HAP-1 (cell line): ENCODE data around the gene AICDA.

ENCODE experiments used
- DNase-seq, 2 experiments: peaks; one replicate each; pipeline ENCODE4 v3.0.0-alpha.2; 2016 to 2020; ENCODE audit warnings: low spot score in 2 of 2
- H3K27me3 ChIP-seq: fragments of 250-450 bp; sonication (Bioruptor Pico); 2 replicates; pipeline ENCODE4 v1.5.1; 2020; ENCODE audit warnings: low read depth, mild to moderate bottlenecking, moderate library complexity
- H3K36me3 ChIP-seq: fragments of 250-450 bp; sonication (Bioruptor Pico); replicated peaks from 2 replicates; pipeline ENCODE4 v1.5.1; 2020; ENCODE audit warnings: mild to moderate bottlenecking
- H3K4me1 ChIP-seq: fragments of 250-450 bp; sonication (Bioruptor Pico); 2 replicates; pipeline ENCODE4 v1.5.1; 2020; ENCODE audit warnings: mild to moderate bottlenecking
- H3K4me3 ChIP-seq: fragments of 250-450 bp; sonication (Bioruptor Pico); 2 replicates; pipeline ENCODE4 v1.5.1; 2020; ENCODE audit warnings: mild to moderate bottlenecking, moderate library complexity
- H3K9me3 ChIP-seq: fragments of 250-450 bp; sonication (Bioruptor Pico); 2 replicates; pipeline ENCODE4 v1.5.1; 2020; ENCODE audit warnings: mild to moderate bottlenecking, moderate library complexity
- in situ Hi-C: fragments of 300-500 bp; cut with MboI; formaldehyde crosslinking; loops from 3 replicates; pipeline ENCODE4 v1.14.3; 2020; ENCODE audit warnings: low sequenced_read_pairs, inconsistent platforms, mixed read lengths

AICDA gene

DNA sequence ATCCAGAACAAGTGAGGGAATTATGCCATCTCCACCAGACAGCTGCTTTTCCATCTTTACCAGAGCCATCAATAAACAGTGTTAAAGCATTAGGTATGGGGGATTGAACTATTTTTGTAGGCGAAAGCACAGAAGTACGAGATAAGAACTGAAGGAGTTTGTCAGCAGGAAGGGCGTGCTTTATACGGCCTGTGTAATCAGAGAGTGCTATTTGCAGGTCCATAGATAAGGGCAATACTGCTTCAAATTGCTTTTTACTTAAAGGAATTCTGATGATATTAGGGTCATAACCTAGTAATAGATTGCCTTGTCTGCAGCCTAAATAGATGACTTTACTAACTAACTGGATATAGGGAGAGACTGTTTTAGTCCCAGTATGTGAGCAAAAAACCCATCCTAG is 51.6 kb downstream of the AICDA start:
- in situ Hi-C loops = no loop called here
- Histone ChIP-seq H3K9me3 (no peaks in the 10 kb centered on the region), H3K27me3 (no peaks in the 10 kb centered on the region), H3K36me3 (no peaks in the 10 kb centered on the region), H3K4me1 (peaks cover 9% of the 10 kb centered on the region), H3K4me3 (no peak overlapping the region)
- DNase-seq = no peak

GRCh38 chr12:8559676-8560075 is 53.0 kb downstream of the AICDA start:
- Histone ChIP-seq H3K4me1 (peaks cover 9% of the 10 kb centered on the region), H3K36me3 (no peaks in the 10 kb centered on the region), H3K4me3 (no peak overlapping the region), H3K27me3 (no peaks in the 10 kb centered on the region), H3K9me3 (no peaks in the 10 kb centered on the region)
- in situ Hi-C loops = no loop called here
- no peak for DNase-seq

- no peak for DNase-seq
- no peaks in the 10 kb centered on the region for H3K36me3 ChIP-seq
- H3K4me3 ChIP-seq = no peak overlapping the region
- H3K27me3 ChIP-seq = no peaks in the 10 kb centered on the region
- no peaks in the 10 kb centered on the region for H3K4me1 ChIP-seq
- in situ Hi-C loops = no loop called here
- H3K9me3 ChIP-seq = no peaks in the 10 kb centered on the region
Measured at GRCh38 chr12:8556531-8557097, 56.0 kb downstream of the AICDA start.

GRCh38 chr12:8554451-8555195 is 58.0 kb downstream of the AICDA start:
- no peak for DNase-seq
- Histone ChIP-seq H3K36me3 (no peaks in the 10 kb centered on the region), H3K4me3 (no peak overlapping the region), H3K27me3 (no peaks in the 10 kb centered on the region), H3K9me3 (no peaks in the 10 kb centered on the region), H3K4me1 (no peaks in the 10 kb centered on the region)
- in situ Hi-C loops = no loop called here

GRCh38 chr12:8553088-8553627 is 59.5 kb downstream of the AICDA start:
- H3K4me1 ChIP-seq = no peaks in the 10 kb centered on the region
- in situ Hi-C loops = no loop called here
- DNase-seq = no peak
- no peaks in the 10 kb centered on the region for H3K9me3 ChIP-seq
- H3K36me3 ChIP-seq = no peaks in the 10 kb centered on the region
- H3K4me3 ChIP-seq = no peak overlapping the region
- H3K27me3 ChIP-seq = no peaks in the 10 kb centered on the region
